PC-3 (cell line): ENCODE results near the gene OR2J3. TPM values are rescaled to one million over a fixed set of nuclear protein-coding genes. Genes with fewer than 3 reads are reported as not detected.

Experiments used
- ATAC-seq: fragments of 200-7000 bp; cut with Tn5 transposase; 2 replicates; pipeline ENCODE4 v1.9.1; 2020; ENCODE audit warnings: mild to moderate bottlenecking, moderate library complexity
- BruUV-seq: library from RNA; stranded (reverse); fragments of 400-500 nt; replicated peaks from 2 replicates; lab custom pipeline; 2021; lab: Mats Ljungman, UMichigan
- CTCF ChIA-PET: fragments of 300-600 bp; sonication (Branson Sonifier 250); formaldehyde crosslinking; loops from one replicate; lab custom pipeline; 2022; ENCODE audit warnings: antibody characterized with exemption; lab: Charles Lee
- POLR2A ChIA-PET: fragments of 300-600 bp; sonication (Branson Sonifier 250); formaldehyde crosslinking; loops from one replicate; lab custom pipeline; 2022; ENCODE audit warnings: antibody characterized with exemption; ENCODE audit not compliant: unreplicated experiment; lab: Charles Lee
- DNase-seq: peaks from one replicate; pipeline ENCODE4 v3.0.0-alpha.2; 2015
- H2AFZ ChIP-seq: fragments of 300-600 bp; sonication (generic); 2 replicates; pipeline ENCODE4 v1.6.0; 2016; ENCODE audit warnings: antibody characterized with exemption, low read length
- H3F3A ChIP-seq: fragments of 300-600 bp; sonication (generic); one replicate; pipeline ENCODE4 v1.6.0; 2017; ENCODE audit warnings: antibody characterized with exemption, low read length, control low read depth, mild to moderate bottlenecking; ENCODE audit not compliant: unreplicated experiment
- H3K27ac ChIP-seq: fragments of 300-600 bp; sonication (generic); 2 replicates; pipeline ENCODE4 v1.5.1; 2016; ENCODE audit warnings: mild to moderate bottlenecking, low read length
- H3K27me3 ChIP-seq: fragments of 300-600 bp; sonication (generic); 2 replicates; pipeline ENCODE4 v1.6.1; 2016; ENCODE audit warnings: low read length, mixed read lengths
- H3K36me3 ChIP-seq: fragments of 300-600 bp; sonication (generic); 2 replicates; pipeline ENCODE4 v1.6.1; 2016; ENCODE audit warnings: low read depth, mixed run types, low read length, mixed read lengths
- H3K4me1 ChIP-seq: fragments of 300-600 bp; sonication (generic); 2 replicates; pipeline ENCODE4 v1.5.1; 2016; ENCODE audit warnings: low read length; ENCODE audit not compliant: insufficient read depth
- H3K4me2 ChIP-seq: fragments of 300-600 bp; sonication (generic); 2 replicates; pipeline ENCODE4 v1.6.0; 2016; ENCODE audit warnings: low read length
- H3K4me3 ChIP-seq: fragments of 300-600 bp; sonication (generic); 2 replicates; pipeline ENCODE4 v1.5.1; 2016; ENCODE audit warnings: mild to moderate bottlenecking, low read length, mixed read lengths
- H3K79me2 ChIP-seq: fragments of 300-600 bp; sonication (generic); 2 replicates; pipeline ENCODE4 v1.6.1; 2017; ENCODE audit warnings: low read length, mixed read lengths
- H3K9ac ChIP-seq: fragments of 300-600 bp; sonication (generic); 2 replicates; pipeline ENCODE4 v1.6.0; 2016; ENCODE audit warnings: mild to moderate bottlenecking, low read length
- H3K9me2 ChIP-seq: fragments of 300-600 bp; sonication (generic); replicated peaks from 2 replicates; pipeline ENCODE4 v1.6.1; 2016; ENCODE audit warnings: mixed run types, low read length, mixed read lengths
- H3K9me3 ChIP-seq: fragments of 300-600 bp; sonication (generic); 2 replicates; pipeline ENCODE4 v1.6.1; 2016; ENCODE audit warnings: low read length, mixed read lengths
- H4K20me1 ChIP-seq: fragments of 300-600 bp; sonication (generic); 2 replicates; pipeline ENCODE4 v1.6.1; 2016; ENCODE audit warnings: low read length, mixed read lengths
- EZH2 ChIP-seq: fragments of 300-600 bp; sonication (generic); IDR thresholded peaks from one replicate; pipeline ENCODE4 v1.6.1; 2017; ENCODE audit warnings: antibody characterized with exemption, mild to moderate bottlenecking, low read length; ENCODE audit not compliant: unreplicated experiment
- EZH2phosphoT487 ChIP-seq: fragments of 300-600 bp; sonication (generic); IDR thresholded peaks from 2 replicates; pipeline ENCODE4 v1.6.1; 2018; ENCODE audit warnings: mild to moderate bottlenecking, antibody characterized with exemption, low read length, borderline replicate concordance
- intact Hi-C: fragments of 100-400 bp; cut with micrococcal nuclease; formaldehyde crosslinking; loops from 2 replicates; pipeline ENCODE4 v1.9.0; 2023
- total RNA-seq: library from RNA; depleted of rRNA; stranded (reverse); fragments of >200 nt; gene quantifications from 2 replicates; pipeline ENCODE4 v1.2.3, GENCODE V29; 2014
- TF ChIP-seq, protein P1 (sequence below): fragments of 300-600 bp; sonication (generic); conservative IDR thresholded peaks from 2 replicates; pipeline ENCODE4 v1.5.1; 2017; ENCODE audit warnings: antibody characterized with exemption, low read depth, mild to moderate bottlenecking, low read length

Gene OR2J3
- total RNA-seq, 1 experiment from 2014 or later: not detected

DNA sequence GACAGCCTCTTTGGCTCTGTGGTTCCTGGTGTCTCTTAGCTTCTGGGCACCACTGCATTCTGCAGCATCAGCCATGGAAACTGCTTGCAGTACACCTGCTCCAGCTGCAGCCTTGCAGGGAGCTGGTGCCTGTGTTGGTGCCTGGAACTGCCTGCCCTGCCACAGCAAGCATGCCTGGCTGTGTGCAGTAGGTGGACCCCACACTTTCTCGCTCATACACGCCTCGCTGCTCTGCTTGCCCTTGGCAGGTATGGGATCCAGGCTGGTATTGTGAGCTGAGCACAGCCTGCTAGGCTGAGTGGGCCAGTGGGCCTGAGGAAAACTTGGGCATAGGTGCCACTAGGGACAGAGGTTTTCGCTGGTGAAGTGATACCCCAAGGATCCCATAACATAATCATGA lies 22.8 kb downstream of the OR2J3 start:
- H3K9ac ChIP-seq: no peak overlapping the region
- no peak overlapping the region for H3K4me2 ChIP-seq
- BruUV-seq: no TSS peak
- H3K4me1 ChIP-seq: no peaks in the 10 kb centered on the region
- H3K27ac ChIP-seq: no peak overlapping the region
- H3K36me3 ChIP-seq: no peaks in the 10 kb centered on the region
- TF ChIP-seq EZH2 (no peak), EZH2phosphoT487 (no peak)
- TF ChIP-seq, protein P1, sequence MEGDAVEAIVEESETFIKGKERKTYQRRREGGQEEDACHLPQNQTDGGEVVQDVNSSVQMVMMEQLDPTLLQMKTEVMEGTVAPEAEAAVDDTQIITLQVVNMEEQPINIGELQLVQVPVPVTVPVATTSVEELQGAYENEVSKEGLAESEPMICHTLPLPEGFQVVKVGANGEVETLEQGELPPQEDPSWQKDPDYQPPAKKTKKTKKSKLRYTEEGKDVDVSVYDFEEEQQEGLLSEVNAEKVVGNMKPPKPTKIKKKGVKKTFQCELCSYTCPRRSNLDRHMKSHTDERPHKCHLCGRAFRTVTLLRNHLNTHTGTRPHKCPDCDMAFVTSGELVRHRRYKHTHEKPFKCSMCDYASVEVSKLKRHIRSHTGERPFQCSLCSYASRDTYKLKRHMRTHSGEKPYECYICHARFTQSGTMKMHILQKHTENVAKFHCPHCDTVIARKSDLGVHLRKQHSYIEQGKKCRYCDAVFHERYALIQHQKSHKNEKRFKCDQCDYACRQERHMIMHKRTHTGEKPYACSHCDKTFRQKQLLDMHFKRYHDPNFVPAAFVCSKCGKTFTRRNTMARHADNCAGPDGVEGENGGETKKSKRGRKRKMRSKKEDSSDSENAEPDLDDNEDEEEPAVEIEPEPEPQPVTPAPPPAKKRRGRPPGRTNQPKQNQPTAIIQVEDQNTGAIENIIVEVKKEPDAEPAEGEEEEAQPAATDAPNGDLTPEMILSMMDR: no peak
- H3K9me3 ChIP-seq: no peaks in the 10 kb centered on the region
- ChIA-PET POLR2A (no interaction called here), CTCF (no interaction called here)
- H3K27me3 ChIP-seq: peaks cover 70% of the 10 kb centered on the region
- H2AFZ ChIP-seq: no peak overlapping the region
- intact Hi-C loops: no loop called here
- no peaks in the 10 kb centered on the region for H3K9me2 ChIP-seq
- no peak for DNase-seq
- no peaks in the 10 kb centered on the region for H3K79me2 ChIP-seq
- ATAC-seq: no peak
- no peak overlapping the region for H3K4me3 ChIP-seq
- H4K20me1 ChIP-seq: no peaks in the 10 kb centered on the region
- no peaks in the 10 kb centered on the region for H3F3A ChIP-seq

GRCh38 chr6:29131691-29132090 lies 23.8 kb downstream of the OR2J3 start:
- no peak overlapping the region for H3K4me3 ChIP-seq
- no peak overlapping the region for H3K27ac ChIP-seq
- DNase-seq (peak; percentile 18), ATAC-seq (no peak)
- no peaks in the 10 kb centered on the region for H3K9me3 ChIP-seq
- H3K79me2 ChIP-seq: no peaks in the 10 kb centered on the region
- intact Hi-C loops: no loop called here
- no peak overlapping the region for H2AFZ ChIP-seq
- H3K4me1 ChIP-seq: no peaks in the 10 kb centered on the region
- no peak overlapping the region for H3K4me2 ChIP-seq
- POLR2A ChIA-PET: no interaction called here
- peaks cover 62% of the 10 kb centered on the region for H3K27me3 ChIP-seq
- TF ChIP-seq EZH2: no peak
- TF ChIP-seq, protein P1: no peak
- TF ChIP-seq EZH2phosphoT487: no peak
- BruUV-seq: no TSS peak
- no peaks in the 10 kb centered on the region for H3F3A ChIP-seq
- no peaks in the 10 kb centered on the region for H3K9me2 ChIP-seq
- H4K20me1 ChIP-seq: no peaks in the 10 kb centered on the region
- no peaks in the 10 kb centered on the region for H3K36me3 ChIP-seq
- CTCF ChIA-PET: no interaction called here
- no peak overlapping the region for H3K9ac ChIP-seq

DNA sequence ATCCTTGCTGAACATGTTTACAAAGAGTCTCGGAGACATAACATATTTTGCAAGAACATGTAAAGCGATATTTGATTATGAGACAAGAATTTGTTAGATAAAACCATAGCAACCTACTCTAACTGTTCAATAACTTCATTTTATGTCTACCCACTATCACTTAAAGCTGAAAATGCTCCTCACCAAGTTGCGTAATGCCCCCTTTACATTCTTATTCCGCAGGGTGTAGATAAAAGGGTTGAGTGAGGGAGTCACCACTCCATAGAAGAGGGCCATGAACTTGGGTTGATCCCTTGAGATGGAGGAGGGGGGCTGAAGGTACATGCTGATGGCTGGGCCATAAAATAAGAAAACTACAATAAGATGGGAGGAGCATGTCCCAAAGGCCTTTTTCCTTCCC lies 29.9 kb downstream of the OR2J3 start:
- POLR2A ChIA-PET: no interaction called here
- intact Hi-C loops: no loop called here
- Histone ChIP-seq H3K27ac (no peak overlapping the region), H2AFZ (no peak overlapping the region), H3K4me3 (no peak overlapping the region), H3K27me3 (peaks cover 18% of the 10 kb centered on the region), H3K4me1 (no peaks in the 10 kb centered on the region), H3F3A (no peaks in the 10 kb centered on the region), H3K36me3 (no peaks in the 10 kb centered on the region), H3K9me2 (no peaks in the 10 kb centered on the region), H3K4me2 (no peak overlapping the region), H4K20me1 (no peaks in the 10 kb centered on the region), H3K79me2 (no peaks in the 10 kb centered on the region), H3K9ac (no peak overlapping the region), H3K9me3 (no peaks in the 10 kb centered on the region)
- DNase-seq: no peak
- CTCF ChIA-PET: no interaction called here
- TF ChIP-seq EZH2phosphoT487 (no peak), EZH2 (no peak)
- TF ChIP-seq, protein P1: no peak
- no TSS peak for BruUV-seq
- ATAC-seq: no peak
